Mesothelial cell of epicardium (in vitro differentiated cells): ENCODE measurements around the gene MED16. TPM values are rescaled to one million over a fixed set of nuclear protein-coding genes. Genes with fewer than 3 reads are reported as not detected.

Experiments
- DNase-seq, 2 experiments: peaks; one replicate each; pipeline ENCODE4 v3.0.0; 2021; ENCODE audit warnings: low spot score in 2 of 2; ENCODE audit not compliant: unreplicated experiment in 2 of 2
- H3K27ac Mint-ChIP-seq: 2 replicates; pipeline ENCODE4 v1.8.0; 2021; ENCODE audit warnings: mixed read lengths
- H3K27me3 Mint-ChIP-seq: 2 replicates; pipeline ENCODE4 v1.8.0; 2021; ENCODE audit warnings: low read depth, mixed read lengths
- H3K36me3 Mint-ChIP-seq: 2 replicates; pipeline ENCODE4 v1.8.0; 2021; ENCODE audit warnings: mixed read lengths
- H3K4me1 Mint-ChIP-seq: 2 replicates; pipeline ENCODE4 v1.8.0; 2021; ENCODE audit warnings: mixed read lengths
- H3K4me3 Mint-ChIP-seq: 2 replicates; pipeline ENCODE4 v1.8.0; 2021; ENCODE audit warnings: mild to moderate bottlenecking, moderate library complexity, mixed read lengths
- H3K9me3 Mint-ChIP-seq: 2 replicates; pipeline ENCODE4 v1.8.0; 2021; ENCODE audit warnings: mixed read lengths
- total RNA-seq: library from RNA; stranded (reverse); gene quantifications from 3 replicates; pipeline ENCODE4 v1.2.1, GENCODE V29; 2021
- TF ChIP-seq, protein P1 (sequence below): fragments of 200-600 bp; sonication (generic); IDR thresholded peaks from one replicate; pipeline ENCODE4 v1.5.0; 2021; ENCODE audit warnings: antibody characterized with exemption; ENCODE audit not compliant: unreplicated experiment

MED16 gene
- total RNA-seq, 1 donor from 2014 or later, result 79.8 TPM

DNA sequence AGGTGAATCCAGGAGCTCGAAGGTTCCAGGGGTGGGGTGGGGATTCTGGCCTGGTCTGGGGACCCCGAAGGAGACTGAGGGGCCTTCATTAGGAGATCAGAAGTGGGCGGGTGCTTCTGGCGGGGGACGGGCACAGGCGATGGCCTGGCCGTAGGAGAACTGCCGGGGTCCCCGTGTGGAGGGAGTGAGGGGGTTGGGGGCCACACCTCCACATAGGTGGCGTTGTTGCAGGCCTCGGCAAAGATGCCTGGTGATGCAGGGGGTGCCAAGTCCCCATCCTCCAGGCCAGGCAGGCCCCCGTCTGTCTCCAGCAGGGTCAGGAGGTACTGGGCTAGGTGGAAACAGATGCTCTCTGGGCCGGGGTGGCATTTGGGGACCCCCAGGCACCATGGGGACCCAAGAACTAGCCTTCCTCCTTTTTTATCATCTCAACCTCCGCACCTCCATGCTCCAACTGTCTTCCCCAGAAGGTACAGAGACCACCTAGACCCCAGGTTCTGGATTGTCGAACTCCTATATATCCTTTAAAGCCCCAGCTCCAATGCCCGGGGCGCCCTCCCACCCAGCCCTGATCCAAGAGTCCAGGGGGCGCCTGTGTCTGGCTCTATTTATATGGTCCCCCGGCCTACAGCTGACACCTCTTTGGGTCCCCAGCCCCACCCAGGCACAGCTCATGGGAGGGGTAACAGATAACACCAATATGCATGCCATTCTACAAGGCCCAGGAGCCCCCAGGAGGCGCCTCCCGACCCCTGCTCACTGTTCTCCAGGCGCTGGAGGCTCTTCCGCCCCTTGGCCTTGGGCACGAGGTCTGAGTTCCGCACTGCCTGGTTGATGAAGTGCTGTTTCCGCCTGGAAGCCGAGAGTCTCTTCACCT lies 8.5 kb upstream of the MED16 start:
- Mint-ChIP-seq H3K27ac (no peak overlapping the region), H3K27me3 (no peaks in the 10 kb centered on the region), H3K4me1 (peaks cover 3% of the 10 kb centered on the region), H3K4me3 (no peak overlapping the region), H3K36me3 (peaks cover 6% of the 10 kb centered on the region), H3K9me3 (no peaks in the 10 kb centered on the region)
- no peak for DNase-seq
- TF ChIP-seq, protein P1, sequence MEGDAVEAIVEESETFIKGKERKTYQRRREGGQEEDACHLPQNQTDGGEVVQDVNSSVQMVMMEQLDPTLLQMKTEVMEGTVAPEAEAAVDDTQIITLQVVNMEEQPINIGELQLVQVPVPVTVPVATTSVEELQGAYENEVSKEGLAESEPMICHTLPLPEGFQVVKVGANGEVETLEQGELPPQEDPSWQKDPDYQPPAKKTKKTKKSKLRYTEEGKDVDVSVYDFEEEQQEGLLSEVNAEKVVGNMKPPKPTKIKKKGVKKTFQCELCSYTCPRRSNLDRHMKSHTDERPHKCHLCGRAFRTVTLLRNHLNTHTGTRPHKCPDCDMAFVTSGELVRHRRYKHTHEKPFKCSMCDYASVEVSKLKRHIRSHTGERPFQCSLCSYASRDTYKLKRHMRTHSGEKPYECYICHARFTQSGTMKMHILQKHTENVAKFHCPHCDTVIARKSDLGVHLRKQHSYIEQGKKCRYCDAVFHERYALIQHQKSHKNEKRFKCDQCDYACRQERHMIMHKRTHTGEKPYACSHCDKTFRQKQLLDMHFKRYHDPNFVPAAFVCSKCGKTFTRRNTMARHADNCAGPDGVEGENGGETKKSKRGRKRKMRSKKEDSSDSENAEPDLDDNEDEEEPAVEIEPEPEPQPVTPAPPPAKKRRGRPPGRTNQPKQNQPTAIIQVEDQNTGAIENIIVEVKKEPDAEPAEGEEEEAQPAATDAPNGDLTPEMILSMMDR, result no peak

DNA sequence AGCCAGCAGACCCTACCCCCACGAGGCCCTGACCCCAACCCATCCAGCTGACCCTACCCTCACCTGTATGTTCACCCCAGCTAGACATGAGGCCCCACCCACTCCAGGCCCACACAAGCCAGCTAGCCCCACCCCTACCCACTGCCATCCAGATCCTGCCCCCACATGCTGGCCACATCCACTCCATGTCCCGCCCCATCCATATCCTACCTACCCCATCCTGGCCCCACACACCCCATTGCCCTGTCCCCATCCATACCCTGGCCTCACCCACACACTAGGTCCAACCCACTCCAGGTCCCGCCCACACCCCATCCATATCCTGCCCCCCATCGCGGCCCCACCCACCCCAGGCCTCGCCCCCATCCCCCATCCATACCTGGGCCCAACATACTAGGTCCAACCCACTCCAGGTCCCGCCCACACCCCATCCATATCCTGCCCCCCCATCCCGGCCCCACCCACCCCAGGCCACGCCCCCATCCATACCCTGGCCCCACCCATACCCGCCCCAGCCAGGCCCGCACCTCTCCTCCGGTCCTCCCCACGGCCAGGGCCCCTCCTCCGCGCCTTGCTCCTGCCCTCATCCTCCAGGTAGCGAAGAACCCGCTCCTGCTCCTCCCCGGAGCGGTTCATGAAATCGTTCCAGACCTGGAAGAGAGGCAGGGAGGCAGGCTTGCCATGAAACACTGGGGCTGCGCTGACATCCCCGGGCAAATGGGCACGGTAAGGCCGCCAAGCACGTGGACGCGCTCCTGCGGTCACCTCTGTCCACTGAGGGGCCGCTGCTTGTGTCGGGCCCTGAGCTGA lies 7.5 kb upstream of the MED16 start:
- no peak overlapping the region for H3K27ac Mint-ChIP-seq
- peaks cover 3% of the 10 kb centered on the region for H3K4me1 Mint-ChIP-seq
- no peaks in the 10 kb centered on the region for H3K9me3 Mint-ChIP-seq
- no peaks in the 10 kb centered on the region for H3K27me3 Mint-ChIP-seq
- DNase-seq, result no peak
- no peak overlapping the region for H3K4me3 Mint-ChIP-seq
- TF ChIP-seq, protein P1, result no peak
- peaks cover 6% of the 10 kb centered on the region for H3K36me3 Mint-ChIP-seq

DNA sequence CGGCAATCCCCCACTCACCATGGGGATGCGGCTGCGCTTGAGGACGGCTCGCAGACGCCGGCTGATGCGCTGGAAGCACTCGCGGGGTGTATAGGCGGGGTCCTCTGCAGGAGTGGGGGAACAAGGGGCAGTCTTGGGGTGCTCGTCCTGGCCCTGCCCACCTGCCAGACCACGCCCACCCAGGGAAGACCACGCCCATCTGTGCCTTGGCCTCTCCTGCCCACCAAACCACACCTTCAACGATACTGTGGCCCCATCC lies 7.0 kb upstream of the MED16 start:
- TF ChIP-seq, protein P1, result no peak

DNA sequence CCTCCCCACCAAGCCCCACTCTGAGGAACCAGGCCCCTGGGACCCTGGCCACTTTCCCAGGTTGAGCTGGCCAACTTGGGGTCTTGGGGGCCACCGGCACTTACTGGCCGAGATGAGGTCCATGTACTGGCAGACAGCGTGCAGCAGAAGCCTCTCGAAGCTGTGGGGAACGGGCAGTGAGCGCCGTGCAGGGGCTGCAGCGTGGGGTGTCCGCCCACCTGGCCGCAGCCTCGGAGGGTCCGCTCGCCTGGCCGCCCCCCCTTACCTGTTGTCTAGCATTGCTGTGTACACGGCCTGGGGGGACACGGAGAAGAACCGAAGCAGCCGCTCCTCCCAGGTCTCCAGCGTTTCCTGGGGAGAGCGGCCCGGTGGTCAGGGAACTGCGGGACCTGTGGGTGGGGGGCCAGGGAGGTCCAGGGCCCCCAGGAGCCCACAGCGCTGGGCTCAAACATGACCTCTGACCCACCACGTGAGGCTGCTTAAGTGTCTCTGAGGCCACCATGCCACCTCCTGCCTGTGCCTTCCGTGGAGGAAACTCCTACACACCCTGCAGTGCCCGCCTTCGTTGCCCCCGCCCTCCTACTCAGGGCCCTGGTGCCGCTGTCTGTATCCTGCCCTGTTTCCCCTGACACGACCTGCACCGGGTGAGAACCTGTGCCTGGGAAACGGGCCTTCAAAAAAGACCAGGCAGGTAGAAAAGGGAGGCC lies 6.5 kb upstream of the MED16 start:
- H3K36me3 Mint-ChIP-seq, result peaks cover 8% of the 10 kb centered on the region
- H3K4me1 Mint-ChIP-seq, result peaks cover 3% of the 10 kb centered on the region
- no peaks in the 10 kb centered on the region for H3K27me3 Mint-ChIP-seq
- no peak overlapping the region for H3K4me3 Mint-ChIP-seq
- no peak overlapping the region for H3K27ac Mint-ChIP-seq
- TF ChIP-seq, protein P1, result no peak
- no peaks in the 10 kb centered on the region for H3K9me3 Mint-ChIP-seq
- DNase-seq, result no peak

More for the DNA sequence above, 7.0 kb upstream of the MED16 start:
- Mint-ChIP-seq H3K4me3 (no peak overlapping the region), H3K9me3 (no peaks in the 10 kb centered on the region), H3K27ac (no peak overlapping the region), H3K36me3 (peaks cover 8% of the 10 kb centered on the region), H3K27me3 (no peaks in the 10 kb centered on the region), H3K4me1 (peaks cover 3% of the 10 kb centered on the region)
- no peak for DNase-seq

DNA sequence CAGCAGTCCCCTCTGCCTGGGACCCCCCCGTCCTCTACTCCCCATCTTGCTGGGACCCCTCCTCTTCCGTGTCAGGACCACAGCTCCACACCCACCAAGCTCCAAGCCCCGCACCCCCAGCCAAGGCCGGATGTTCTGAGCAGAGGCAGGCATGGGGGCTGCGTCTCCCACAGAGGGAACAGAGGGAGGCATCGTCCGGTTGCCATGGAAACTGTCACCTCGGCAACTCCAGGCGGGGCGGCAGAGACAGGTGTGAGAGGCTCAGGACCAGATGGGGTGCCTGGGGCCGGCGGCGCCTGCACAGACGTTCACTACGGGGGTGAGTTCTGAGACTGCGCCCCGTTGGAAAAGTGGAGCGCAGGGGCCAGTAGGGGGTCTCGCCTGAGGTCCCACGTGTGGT lies 5.7 kb upstream of the MED16 start:
- Mint-ChIP-seq H3K27ac (no peak overlapping the region), H3K4me1 (no peaks in the 10 kb centered on the region), H3K9me3 (no peaks in the 10 kb centered on the region), H3K27me3 (no peaks in the 10 kb centered on the region), H3K4me3 (no peak overlapping the region), H3K36me3 (peaks cover 4% of the 10 kb centered on the region)
- DNase-seq, result no peak
- TF ChIP-seq, protein P1, result no peak
